ENCODE measurements around the gene GJB2.

Gene GJB2

DNA sequence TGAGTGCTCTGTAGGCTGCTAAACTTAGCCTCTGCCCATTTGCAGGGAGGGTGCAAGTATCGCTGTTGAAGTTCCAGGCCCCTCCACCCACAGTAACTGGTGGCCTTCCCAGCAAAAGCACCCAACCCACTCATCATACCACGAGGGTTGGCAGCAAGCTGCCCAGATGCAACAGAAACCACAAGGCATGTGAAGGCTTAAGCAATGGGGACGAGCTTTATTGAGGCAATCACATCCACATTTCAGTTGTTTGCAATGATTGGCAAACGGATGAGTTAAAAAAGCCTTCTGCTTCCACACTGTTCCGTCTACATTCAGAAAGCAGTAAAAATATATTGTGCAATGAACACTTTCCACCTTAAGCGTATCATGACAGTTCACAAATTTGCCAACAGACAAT, 29.0 kb upstream of the GJB2 start:
- no peak overlapping the region for H3K4me3 ChIP-seq (ENCODE audit: low read depth in 1 of 5, low read length in 5 of 5)
- H3K4me1 ChIP-seq (ENCODE audit: control insufficient read depth in 5 of 5, insufficient read depth in 5 of 5, low read length in 5 of 5): no peaks in the 10 kb centered on the region
- H3K27me3 ChIP-seq (ENCODE audit: control insufficient read depth in 5 of 5, insufficient read depth in 4 of 5, low read length in 5 of 5): peaks cover 0 to 10% (median 5%) of the 10 kb centered on the region in 5 donors

DNA sequence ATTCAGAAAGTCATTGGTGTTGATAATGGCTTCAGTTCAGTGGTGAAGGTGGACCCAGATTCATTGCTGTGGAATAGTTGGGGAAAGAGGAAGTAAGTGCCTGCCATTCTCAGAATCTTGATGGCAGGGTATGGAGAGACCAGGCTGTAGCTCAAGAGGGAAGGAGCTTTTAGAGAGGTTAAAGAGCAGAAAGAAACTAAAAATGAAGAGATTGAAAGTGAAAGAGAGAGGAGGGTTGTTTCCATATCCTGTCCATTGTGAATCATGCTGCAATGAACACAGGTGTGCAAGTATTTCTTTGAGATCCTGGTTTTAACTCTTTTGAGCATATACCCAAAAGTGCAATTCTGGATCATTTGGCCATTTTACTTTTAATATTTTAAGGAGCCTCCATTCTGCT, 26.8 kb upstream of the GJB2 start:
- H3K4me3 ChIP-seq (ENCODE audit: low read depth in 1 of 5, low read length in 5 of 5): no peak overlapping the region
- H3K27me3 ChIP-seq (ENCODE audit: control insufficient read depth in 5 of 5, insufficient read depth in 4 of 5, low read length in 5 of 5): peaks cover 0 to 7% (median 0%) of the 10 kb centered on the region in 5 donors
- H3K9ac ChIP-seq (ENCODE audit: low read length in 5 of 5): no peak overlapping the region
- H3K4me1 ChIP-seq (ENCODE audit: control insufficient read depth in 5 of 5, insufficient read depth in 5 of 5, low read length in 5 of 5): no peaks in the 10 kb centered on the region
- no peaks in the 10 kb centered on the region for H3K9me3 ChIP-seq (ENCODE audit: control insufficient read depth in 5 of 5, low read length in 5 of 5)
- no peaks in the 10 kb centered on the region for H3K36me3 ChIP-seq (ENCODE audit: control insufficient read depth in 5 of 5, insufficient read depth in 5 of 5, low read length in 5 of 5)
- no peak overlapping the region for H3K27ac ChIP-seq (ENCODE audit: low read depth, low read length)

More for the DNA sequence above, 29.0 kb upstream of the GJB2 start:
- no peak overlapping the region for H3K9ac ChIP-seq (ENCODE audit: low read length in 5 of 5)
- H3K27ac ChIP-seq (ENCODE audit: low read depth, low read length): no peak overlapping the region
- no peaks in the 10 kb centered on the region for H3K36me3 ChIP-seq (ENCODE audit: control insufficient read depth in 5 of 5, insufficient read depth in 5 of 5, low read length in 5 of 5)
- no peaks in the 10 kb centered on the region for H3K9me3 ChIP-seq (ENCODE audit: control insufficient read depth in 5 of 5, low read length in 5 of 5)

DNA sequence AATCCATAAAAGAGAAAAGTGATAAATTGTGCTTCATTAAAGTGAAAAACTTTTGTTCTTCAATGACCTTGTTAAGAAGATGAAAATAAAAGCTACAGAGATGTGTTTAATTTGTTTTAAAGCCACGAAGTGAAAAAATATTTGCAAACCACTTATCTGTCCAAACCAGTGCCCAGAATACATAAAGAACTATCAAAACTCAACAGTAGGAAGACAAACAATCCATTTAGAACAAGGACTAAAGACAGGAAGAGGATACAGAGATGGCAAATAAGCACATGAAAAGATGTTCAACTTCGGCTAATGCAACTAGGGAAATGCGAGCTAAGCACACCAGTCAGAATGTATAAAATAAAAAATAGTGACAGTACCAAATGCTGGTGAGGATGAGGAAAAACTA, 24.4 kb upstream of the GJB2 start:
- H3K9me3 ChIP-seq (ENCODE audit: control insufficient read depth in 5 of 5, low read length in 5 of 5): peaks cover 0 to 9% (median 5%) of the 10 kb centered on the region in 5 donors
- no peaks in the 10 kb centered on the region for H3K36me3 ChIP-seq (ENCODE audit: control insufficient read depth in 5 of 5, insufficient read depth in 5 of 5, low read length in 5 of 5)
- H3K27ac ChIP-seq (ENCODE audit: low read depth, low read length): no peak overlapping the region
- no peak overlapping the region for H3K9ac ChIP-seq (ENCODE audit: low read length in 5 of 5)
- no peak overlapping the region for H3K4me3 ChIP-seq (ENCODE audit: low read depth in 1 of 5, low read length in 5 of 5)
- no peaks in the 10 kb centered on the region for H3K4me1 ChIP-seq (ENCODE audit: control insufficient read depth in 5 of 5, insufficient read depth in 5 of 5, low read length in 5 of 5)
- peaks cover 0 to 3% (median 0%) of the 10 kb centered on the region in 5 donors for H3K27me3 ChIP-seq (ENCODE audit: control insufficient read depth in 5 of 5, insufficient read depth in 4 of 5, low read length in 5 of 5)

DNA sequence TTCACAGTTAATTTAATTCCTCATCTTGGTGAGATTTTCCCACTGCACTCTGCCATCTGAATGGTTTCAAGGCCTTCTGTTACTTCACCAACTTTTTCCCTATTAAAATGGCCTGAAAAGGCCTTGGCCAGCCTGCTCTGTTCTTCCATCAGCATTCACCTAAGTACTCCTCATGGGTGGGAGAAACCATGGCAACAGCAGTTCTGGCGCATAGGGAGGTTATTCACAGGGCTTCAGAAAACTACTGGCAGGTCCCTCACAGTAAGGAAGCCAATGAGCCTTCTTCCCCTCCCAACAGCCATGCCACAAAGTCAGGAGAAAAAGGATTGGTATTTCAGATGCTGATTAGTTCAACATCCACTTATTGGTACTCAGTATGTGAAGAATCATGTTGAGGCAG, 17.2 kb upstream of the GJB2 start:
- Histone ChIP-seq H3K36me3 (ENCODE audit: control insufficient read depth in 5 of 5, insufficient read depth in 5 of 5, low read length in 5 of 5) (no peaks in the 10 kb centered on the region), H3K4me1 (ENCODE audit: control insufficient read depth in 5 of 5, insufficient read depth in 5 of 5, low read length in 5 of 5) (no peaks in the 10 kb centered on the region), H3K4me3 (ENCODE audit: low read depth in 1 of 5, low read length in 5 of 5) (no peak overlapping the region), H3K9ac (ENCODE audit: low read length in 5 of 5) (no peak overlapping the region), H3K9me3 (ENCODE audit: control insufficient read depth in 5 of 5, low read length in 5 of 5) (peaks cover 0 to 9% (median 5%) of the 10 kb centered on the region in 5 donors), H3K27ac (ENCODE audit: low read depth, low read length) (no peak overlapping the region), H3K27me3 (ENCODE audit: control insufficient read depth in 5 of 5, insufficient read depth in 4 of 5, low read length in 5 of 5) (peaks cover 0 to 12% (median 9%) of the 10 kb centered on the region in 5 donors)

DNA sequence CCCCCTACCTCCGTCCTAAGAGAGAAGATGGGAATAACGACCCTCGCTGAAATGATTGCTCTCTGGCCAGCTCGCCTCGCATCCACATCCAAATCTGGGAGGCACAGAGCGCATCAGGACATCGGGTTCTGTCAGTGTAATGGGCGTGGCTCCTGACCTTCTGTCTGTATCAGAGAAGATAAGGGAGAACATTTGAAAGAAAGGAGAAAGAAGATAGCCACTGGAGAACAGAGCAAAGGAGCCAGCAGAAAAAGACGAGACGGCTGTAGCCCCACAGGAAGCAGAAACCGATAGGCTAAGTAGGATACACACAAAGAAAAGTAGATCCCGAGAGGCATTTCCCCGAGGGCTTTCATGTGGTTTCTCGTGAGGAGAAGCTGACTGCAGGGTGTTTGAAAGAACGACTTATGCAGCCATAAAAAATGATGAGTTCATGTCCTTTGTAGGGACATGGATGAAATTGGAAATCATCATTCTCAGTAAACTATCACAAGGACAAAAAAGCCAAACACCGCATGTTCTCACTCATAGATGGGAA, 14.0 kb upstream of the GJB2 start:
- H3K4me3 ChIP-seq (ENCODE audit: low read depth in 1 of 5, low read length in 5 of 5): no peak overlapping the region
- H3K36me3 ChIP-seq (ENCODE audit: control insufficient read depth in 5 of 5, insufficient read depth in 5 of 5, low read length in 5 of 5): no peaks in the 10 kb centered on the region
- peaks cover 0 to 12% (median 9%) of the 10 kb centered on the region in 5 donors for H3K27me3 ChIP-seq (ENCODE audit: control insufficient read depth in 5 of 5, insufficient read depth in 4 of 5, low read length in 5 of 5)

DNA sequence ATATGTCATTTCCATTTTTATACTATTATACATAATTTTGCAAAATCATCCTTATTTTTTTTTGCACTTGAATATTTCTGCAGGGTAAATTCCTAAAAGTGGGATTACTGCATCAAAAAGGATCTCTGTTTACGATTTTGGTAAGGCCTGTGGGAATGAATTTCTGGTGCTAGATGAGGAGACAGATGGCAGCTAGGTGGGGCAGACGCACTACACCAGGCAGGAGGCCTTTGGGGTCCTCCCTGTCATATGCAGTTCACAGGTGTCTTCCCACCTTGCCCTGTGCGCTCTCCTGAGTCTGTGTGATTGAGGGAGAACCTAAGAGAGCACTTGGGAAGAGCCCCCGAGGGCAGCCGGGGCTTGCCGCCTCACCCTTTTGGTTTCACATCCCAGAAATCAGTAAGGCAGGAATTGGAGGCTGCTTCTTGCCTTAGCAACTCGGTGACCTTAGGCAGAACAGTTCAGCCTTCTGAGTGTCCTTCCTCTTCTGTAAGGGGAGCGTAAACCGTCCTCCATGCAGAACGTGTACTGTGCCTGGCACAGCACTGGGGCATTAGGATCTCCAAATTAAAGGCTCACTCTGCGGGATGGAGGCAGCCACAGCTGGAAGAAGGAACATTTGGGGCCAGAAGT, 13.4 kb upstream of the GJB2 start:
- H3K27me3 ChIP-seq (ENCODE audit: control insufficient read depth in 5 of 5, insufficient read depth in 4 of 5, low read length in 5 of 5): peaks cover 0 to 12% (median 9%) of the 10 kb centered on the region in 5 donors
- H3K4me1 ChIP-seq (ENCODE audit: control insufficient read depth in 5 of 5, insufficient read depth in 5 of 5, low read length in 5 of 5): no peaks in the 10 kb centered on the region
- H3K9me3 ChIP-seq (ENCODE audit: control insufficient read depth in 5 of 5, low read length in 5 of 5): peaks cover 0 to 4% (median 3%) of the 10 kb centered on the region in 5 donors
- no peak overlapping the region for H3K4me3 ChIP-seq (ENCODE audit: low read depth in 1 of 5, low read length in 5 of 5)
- no peak overlapping the region for H3K27ac ChIP-seq (ENCODE audit: low read depth, low read length)
- no peaks in the 10 kb centered on the region for H3K36me3 ChIP-seq (ENCODE audit: control insufficient read depth in 5 of 5, insufficient read depth in 5 of 5, low read length in 5 of 5)
- no peak overlapping the region for H3K9ac ChIP-seq (ENCODE audit: low read length in 5 of 5)

More for the DNA sequence above, 14.0 kb upstream of the GJB2 start:
- Histone ChIP-seq H3K4me1 (ENCODE audit: control insufficient read depth in 5 of 5, insufficient read depth in 5 of 5, low read length in 5 of 5) (no peaks in the 10 kb centered on the region), H3K27ac (ENCODE audit: low read depth, low read length) (no peak overlapping the region), H3K9me3 (ENCODE audit: control insufficient read depth in 5 of 5, low read length in 5 of 5) (peaks cover 0 to under 1% (median under 1%) of the 10 kb centered on the region in 5 donors), H3K9ac (ENCODE audit: low read length in 5 of 5) (no peak overlapping the region)

DNA sequence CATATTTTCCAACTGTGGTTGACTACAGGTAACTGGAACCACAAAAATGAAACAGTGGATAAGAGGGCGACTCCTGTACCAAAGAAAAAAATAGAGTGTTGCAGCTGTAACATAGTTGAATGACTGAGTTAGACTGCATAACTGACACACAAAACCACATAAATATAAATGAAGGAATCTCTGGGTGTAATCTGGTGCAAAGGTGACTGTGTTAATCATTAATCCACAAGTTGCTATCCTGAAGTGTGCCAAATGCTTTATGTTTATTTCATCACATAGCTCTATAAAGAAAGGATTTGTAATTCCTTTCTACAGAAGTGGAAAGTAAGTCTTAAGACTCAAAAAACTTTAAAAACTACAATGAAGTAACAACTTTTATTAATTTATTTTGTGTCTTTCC, 6.0 kb upstream of the GJB2 start:
- H3K27ac ChIP-seq (ENCODE audit: low read depth, low read length): no peak overlapping the region
- no peak overlapping the region for H3K4me3 ChIP-seq (ENCODE audit: low read depth in 1 of 5, low read length in 5 of 5)
- peaks cover 0 to 8% (median 5%) of the 10 kb centered on the region in 5 donors for H3K4me1 ChIP-seq (ENCODE audit: control insufficient read depth in 5 of 5, insufficient read depth in 5 of 5, low read length in 5 of 5)
- H3K36me3 ChIP-seq (ENCODE audit: control insufficient read depth in 5 of 5, insufficient read depth in 5 of 5, low read length in 5 of 5): no peaks in the 10 kb centered on the region
- H3K27me3 ChIP-seq (ENCODE audit: control insufficient read depth in 5 of 5, insufficient read depth in 4 of 5, low read length in 5 of 5): peaks cover 6 to 29% (median 26%) of the 10 kb centered on the region in 5 donors
- peaks cover 0 to 4% (median 3%) of the 10 kb centered on the region in 5 donors for H3K9me3 ChIP-seq (ENCODE audit: control insufficient read depth in 5 of 5, low read length in 5 of 5)
- H3K9ac ChIP-seq (ENCODE audit: low read length in 5 of 5): no peak overlapping the region

DNA sequence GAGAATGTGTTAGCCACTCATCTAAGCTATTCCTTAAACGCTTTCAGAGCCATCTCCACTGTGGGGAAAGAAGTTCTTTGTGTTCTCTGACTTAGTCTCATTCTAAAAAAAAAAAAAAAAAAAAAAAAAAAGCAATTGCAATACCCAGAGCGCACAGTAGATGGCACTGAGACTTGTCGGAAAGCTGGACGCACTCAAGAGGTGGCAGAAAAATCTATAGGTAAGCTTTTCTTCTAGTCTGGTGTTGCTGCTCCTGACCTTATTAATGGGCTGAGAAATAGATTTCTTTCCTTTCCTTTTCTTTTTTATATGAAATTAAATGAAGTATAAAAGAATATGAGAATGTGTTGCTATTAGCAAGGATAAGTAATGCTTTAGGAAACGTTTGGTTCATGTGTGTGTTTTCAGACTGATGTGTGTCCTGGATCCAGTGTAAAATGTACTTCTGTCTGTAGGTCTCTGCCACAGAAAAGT, 4.7 kb upstream of the GJB2 start:
- no peak overlapping the region for H3K4me3 ChIP-seq (ENCODE audit: low read depth in 1 of 5, low read length in 5 of 5)
- peaks cover 0 to 4% (median 3%) of the 10 kb centered on the region in 5 donors for H3K9me3 ChIP-seq (ENCODE audit: control insufficient read depth in 5 of 5, low read length in 5 of 5)
- no peak overlapping the region for H3K27ac ChIP-seq (ENCODE audit: low read depth, low read length)
- H3K36me3 ChIP-seq (ENCODE audit: control insufficient read depth in 5 of 5, insufficient read depth in 5 of 5, low read length in 5 of 5): no peaks in the 10 kb centered on the region
- H3K4me1 ChIP-seq (ENCODE audit: control insufficient read depth in 5 of 5, insufficient read depth in 5 of 5, low read length in 5 of 5): peaks cover 0 to 19% (median 16%) of the 10 kb centered on the region in 5 donors
- peaks cover 12 to 38% (median 33%) of the 10 kb centered on the region in 5 donors for H3K27me3 ChIP-seq (ENCODE audit: control insufficient read depth in 5 of 5, insufficient read depth in 4 of 5, low read length in 5 of 5)
- H3K9ac ChIP-seq (ENCODE audit: low read length in 5 of 5): no peak overlapping the region

DNA sequence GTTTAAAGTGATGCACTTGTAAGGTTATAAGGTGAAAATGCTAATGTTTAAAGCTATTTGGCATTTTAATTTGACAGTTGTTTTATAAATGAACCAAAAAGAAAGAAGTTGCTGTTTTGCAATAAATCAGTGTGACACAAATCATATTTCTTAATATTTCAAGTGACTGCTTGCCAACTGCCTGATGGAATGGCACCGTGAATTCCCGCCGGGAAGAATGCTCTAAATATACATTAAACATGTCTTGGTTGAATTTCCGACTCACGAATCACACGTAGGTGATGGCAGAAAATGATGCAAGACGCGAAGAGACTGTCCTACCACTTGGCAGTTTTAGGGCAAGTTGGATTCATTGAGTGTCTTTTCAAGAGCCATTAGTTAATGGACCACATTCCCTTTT, 3.1 kb upstream of the GJB2 start:
- peaks cover 19 to 47% (median 44%) of the 10 kb centered on the region in 5 donors for H3K27me3 ChIP-seq (ENCODE audit: control insufficient read depth in 5 of 5, insufficient read depth in 4 of 5, low read length in 5 of 5)

DNA sequence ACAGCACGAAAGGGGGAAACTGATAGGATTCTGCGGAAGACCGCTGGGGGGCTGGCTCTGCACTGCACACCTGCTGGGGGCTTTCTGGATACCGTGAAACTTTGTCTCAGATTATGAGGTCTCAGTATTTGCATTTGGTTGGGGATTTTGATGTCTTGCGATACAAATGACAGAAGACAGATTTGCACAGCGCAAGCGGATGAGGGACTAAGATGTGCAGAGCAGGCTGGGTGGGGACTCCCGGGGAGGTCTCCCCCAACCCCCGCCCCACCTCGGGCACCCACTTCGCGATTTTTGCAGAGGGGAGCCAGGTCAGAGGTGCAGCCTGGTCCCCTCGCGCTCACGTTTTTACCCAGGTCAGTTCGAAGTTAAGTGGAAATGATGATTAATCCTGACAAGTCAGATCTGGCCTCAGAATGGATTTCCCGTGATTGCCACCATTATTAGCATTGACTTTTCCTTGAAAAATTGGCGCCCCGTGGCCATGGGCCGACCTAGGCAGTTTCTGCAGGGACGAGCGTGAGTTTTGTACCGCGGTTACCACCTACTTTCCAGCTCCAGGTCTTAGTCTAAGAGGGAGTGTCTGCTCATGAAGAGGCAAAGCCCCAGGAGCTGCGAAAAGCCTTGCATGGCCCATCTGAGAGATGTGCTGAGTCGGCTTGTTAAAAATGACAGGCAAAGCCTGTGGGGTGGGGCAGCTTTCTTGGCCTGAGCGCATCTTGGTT, 1.3 kb upstream of the GJB2 start:
- Histone ChIP-seq H3K4me1 (ENCODE audit: control insufficient read depth in 5 of 5, insufficient read depth in 5 of 5, low read length in 5 of 5) (peaks cover 0 to 30% (median 28%) of the 10 kb centered on the region in 5 donors), H3K27me3 (ENCODE audit: control insufficient read depth in 5 of 5, insufficient read depth in 4 of 5, low read length in 5 of 5) (peaks cover 19 to 47% (median 44%) of the 10 kb centered on the region in 5 donors), H3K4me3 (ENCODE audit: low read depth in 1 of 5, low read length in 5 of 5) (peak overlapping the region in 1 of 5 donors; percentile 70), H3K36me3 (ENCODE audit: control insufficient read depth in 5 of 5, insufficient read depth in 5 of 5, low read length in 5 of 5) (no peaks in the 10 kb centered on the region), H3K9me3 (ENCODE audit: control insufficient read depth in 5 of 5, low read length in 5 of 5) (no peaks in the 10 kb centered on the region), H3K9ac (ENCODE audit: low read length in 5 of 5) (no peak overlapping the region), H3K27ac (ENCODE audit: low read depth, low read length) (no peak overlapping the region)

More for the DNA sequence above, 3.1 kb upstream of the GJB2 start:
- no peak overlapping the region for H3K4me3 ChIP-seq (ENCODE audit: low read depth in 1 of 5, low read length in 5 of 5)
- no peak overlapping the region for H3K9ac ChIP-seq (ENCODE audit: low read length in 5 of 5)
- H3K9me3 ChIP-seq (ENCODE audit: control insufficient read depth in 5 of 5, low read length in 5 of 5): no peaks in the 10 kb centered on the region
- H3K27ac ChIP-seq (ENCODE audit: low read depth, low read length): no peak overlapping the region
- H3K4me1 ChIP-seq (ENCODE audit: control insufficient read depth in 5 of 5, insufficient read depth in 5 of 5, low read length in 5 of 5): peaks cover 0 to 29% (median 28%) of the 10 kb centered on the region in 5 donors
- H3K36me3 ChIP-seq (ENCODE audit: control insufficient read depth in 5 of 5, insufficient read depth in 5 of 5, low read length in 5 of 5): no peaks in the 10 kb centered on the region

All from subcutaneous abdominal adipose tissue (tissue), 5 donors.